ENCODE results near the gene PCP4L1. TPM values are rescaled to one million over a fixed set of nuclear protein-coding genes. Genes with fewer than 3 reads are reported as not detected.
"Not testable (repeated sequence)": the region's sequence is repeated elsewhere in the genome, so short reads cannot be mapped to it uniquely, and the experiment has no call there.

Gene PCP4L1
- total RNA-seq, 2 donors from 2014 or later = 0.68 to 1.8 TPM

- Histone ChIP-seq H3K4me3 (no peak overlapping the region), H3K36me3 (no peaks in the 10 kb centered on the region), H3K9me3 (no peaks in the 10 kb centered on the region), H3K27ac (no peak overlapping the region), H3K4me1 (ENCODE audit: control insufficient read depth in 1 of 2, low read depth in 2 of 2) (no peaks in the 10 kb centered on the region), H3K27me3 (replicated peaks; ENCODE audit: insufficient read depth) (no peaks in the 10 kb centered on the region)
- ATAC-seq (ENCODE audit: insufficient number of reproducible peaks, low FRiP score, low read depth) (no peak), DNase-seq (ENCODE audit: low spot score) (no peak)
- no peak for TF ChIP-seq CTCF (IDR thresholded peaks at IDR 0.05)
Measured at GRCh38 chr1:161241682-161242081, 16.9 kb upstream of the PCP4L1 start.

DNA sequence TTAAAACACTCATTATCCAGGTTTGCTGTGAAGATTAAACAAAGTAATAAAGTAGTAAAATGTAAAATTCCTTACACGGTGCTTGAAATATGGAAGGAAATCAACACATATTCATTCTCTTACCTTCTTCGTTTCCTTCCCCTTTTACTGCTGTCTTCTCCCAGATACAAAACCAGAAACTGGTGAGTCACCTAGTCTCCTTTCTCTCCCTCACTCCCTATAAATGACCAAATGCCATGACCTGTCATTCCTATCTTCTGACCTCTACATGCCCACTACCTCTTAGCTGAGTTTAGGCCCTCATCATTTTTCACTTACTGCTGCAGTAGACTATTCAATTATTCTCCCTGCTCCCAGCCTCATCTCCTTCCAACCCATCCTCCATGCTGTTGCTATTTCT lies 16.2 kb upstream of the PCP4L1 start:
- H3K36me3 ChIP-seq = no peaks in the 10 kb centered on the region
- no peaks in the 10 kb centered on the region for H3K4me1 ChIP-seq (ENCODE audit: control insufficient read depth in 1 of 2, low read depth in 2 of 2)
- no peak overlapping the region for H3K27ac ChIP-seq

GRCh38 chr1:161244888-161245287 lies 13.7 kb upstream of the PCP4L1 start:
- TF ChIP-seq CTCF (IDR thresholded peaks at IDR 0.05) = no peak
- Histone ChIP-seq H3K9me3 (no peaks in the 10 kb centered on the region), H3K27ac (no peak overlapping the region), H3K36me3 (no peaks in the 10 kb centered on the region), H3K27me3 (replicated peaks; ENCODE audit: insufficient read depth) (no peaks in the 10 kb centered on the region), H3K4me1 (ENCODE audit: control insufficient read depth in 1 of 2, low read depth in 2 of 2) (no peaks in the 10 kb centered on the region), H3K4me3 (no peak overlapping the region)
- no peak for DNase-seq (ENCODE audit: low spot score)
- no peak for ATAC-seq (ENCODE audit: insufficient number of reproducible peaks, low FRiP score, low read depth)

More for the DNA sequence above, 16.2 kb upstream of the PCP4L1 start:
- no peaks in the 10 kb centered on the region for H3K27me3 ChIP-seq (replicated peaks; ENCODE audit: insufficient read depth)
- DNase-seq (ENCODE audit: low spot score) (no peak), ATAC-seq (ENCODE audit: insufficient number of reproducible peaks, low FRiP score, low read depth) (no peak)
- no peak overlapping the region for H3K4me3 ChIP-seq
- H3K9me3 ChIP-seq = no peaks in the 10 kb centered on the region
- TF ChIP-seq CTCF (IDR thresholded peaks at IDR 0.05) = no peak

GRCh38 chr1:161250100-161250499 lies 8.4 kb upstream of the PCP4L1 start:
- H3K27ac ChIP-seq; H3K27me3 ChIP-seq (replicated peaks; ENCODE audit: insufficient read depth); H3K4me3 ChIP-seq; H3K9me3 ChIP-seq; H3K36me3 ChIP-seq; DNase-seq (ENCODE audit: low spot score); H3K4me1 ChIP-seq (ENCODE audit: control insufficient read depth in 1 of 2, low read depth in 2 of 2); ATAC-seq (ENCODE audit: insufficient number of reproducible peaks, low FRiP score, low read depth): not testable (repeated sequence)

- ATAC-seq (ENCODE audit: insufficient number of reproducible peaks, low FRiP score, low read depth) (no peak), DNase-seq (ENCODE audit: low spot score) (no peak)
- Histone ChIP-seq H3K36me3 (no peaks in the 10 kb centered on the region), H3K9me3 (no peaks in the 10 kb centered on the region), H3K27me3 (replicated peaks; ENCODE audit: insufficient read depth) (no peaks in the 10 kb centered on the region), H3K4me1 (ENCODE audit: control insufficient read depth in 1 of 2, low read depth in 2 of 2) (no peaks in the 10 kb centered on the region), H3K27ac (no peak overlapping the region), H3K4me3 (no peak overlapping the region)
- TF ChIP-seq CTCF (IDR thresholded peaks at IDR 0.05) = no peak
Measured at GRCh38 chr1:161250829-161251228, 7.7 kb upstream of the PCP4L1 start.

- Histone ChIP-seq H3K9me3 (peaks cover 2% of the 10 kb centered on the region), H3K27me3 (replicated peaks; ENCODE audit: insufficient read depth) (no peaks in the 10 kb centered on the region), H3K36me3 (no peaks in the 10 kb centered on the region), H3K4me3 (no peak overlapping the region), H3K4me1 (ENCODE audit: control insufficient read depth in 1 of 2, low read depth in 2 of 2) (no peaks in the 10 kb centered on the region), H3K27ac (no peak overlapping the region)
- ATAC-seq (ENCODE audit: insufficient number of reproducible peaks, low FRiP score, low read depth) = no peak
- no peak for DNase-seq (ENCODE audit: low spot score)
- no peak for TF ChIP-seq CTCF (IDR thresholded peaks at IDR 0.05)
Measured at GRCh38 chr1:161251579-161251978, 7.0 kb upstream of the PCP4L1 start.

DNA sequence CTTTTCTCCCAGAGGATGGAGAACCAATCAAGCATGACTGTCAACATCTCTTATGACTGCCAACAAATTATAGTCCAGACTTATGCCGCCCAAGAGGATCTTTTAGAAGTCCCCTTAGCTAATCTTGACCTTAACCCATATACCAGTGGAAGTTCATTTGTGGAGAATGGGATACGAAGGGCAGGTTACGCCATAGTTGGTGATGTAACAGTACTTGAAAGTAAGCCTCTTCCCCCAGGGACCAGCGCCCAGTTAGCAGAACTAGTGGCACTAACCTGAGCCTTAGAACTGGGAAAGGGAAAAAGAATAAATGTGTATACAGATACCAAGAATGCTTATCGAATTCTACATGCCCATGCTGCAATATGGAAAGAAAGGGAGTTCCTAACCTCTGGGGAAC lies 3.2 kb upstream of the PCP4L1 start:
- Histone ChIP-seq H3K9me3 (peaks cover 13% of the 10 kb centered on the region), H3K4me1 (ENCODE audit: control insufficient read depth in 1 of 2, low read depth in 2 of 2) (peaks cover 0 to 12% of the 10 kb centered on the region in 2 donors)
- not testable (repeated sequence) for DNase-seq (ENCODE audit: low spot score); H3K36me3 ChIP-seq; H3K27me3 ChIP-seq (replicated peaks; ENCODE audit: insufficient read depth); ATAC-seq (ENCODE audit: insufficient number of reproducible peaks, low FRiP score, low read depth); H3K4me3 ChIP-seq; H3K27ac ChIP-seq

GRCh38 chr1:161255955-161256520 lies 2.5 kb upstream of the PCP4L1 start:
- DNase-seq (ENCODE audit: low spot score); H3K4me3 ChIP-seq; H3K36me3 ChIP-seq; H3K27me3 ChIP-seq (replicated peaks; ENCODE audit: insufficient read depth); H3K27ac ChIP-seq; ATAC-seq (ENCODE audit: insufficient number of reproducible peaks, low FRiP score, low read depth): not testable (repeated sequence)
- H3K9me3 ChIP-seq = peaks cover 13% of the 10 kb centered on the region
- H3K4me1 ChIP-seq (ENCODE audit: control insufficient read depth in 1 of 2, low read depth in 2 of 2) = peaks cover 0 to 12% of the 10 kb centered on the region in 2 donors

Data from thoracic aorta (tissue), 2 donors.